Measurements from ENCODE around the gene ZCCHC2.
A peak's percentile ranks its signal among the peaks of the same experiment; 100 is the strongest.

Gene ZCCHC2

DNA sequence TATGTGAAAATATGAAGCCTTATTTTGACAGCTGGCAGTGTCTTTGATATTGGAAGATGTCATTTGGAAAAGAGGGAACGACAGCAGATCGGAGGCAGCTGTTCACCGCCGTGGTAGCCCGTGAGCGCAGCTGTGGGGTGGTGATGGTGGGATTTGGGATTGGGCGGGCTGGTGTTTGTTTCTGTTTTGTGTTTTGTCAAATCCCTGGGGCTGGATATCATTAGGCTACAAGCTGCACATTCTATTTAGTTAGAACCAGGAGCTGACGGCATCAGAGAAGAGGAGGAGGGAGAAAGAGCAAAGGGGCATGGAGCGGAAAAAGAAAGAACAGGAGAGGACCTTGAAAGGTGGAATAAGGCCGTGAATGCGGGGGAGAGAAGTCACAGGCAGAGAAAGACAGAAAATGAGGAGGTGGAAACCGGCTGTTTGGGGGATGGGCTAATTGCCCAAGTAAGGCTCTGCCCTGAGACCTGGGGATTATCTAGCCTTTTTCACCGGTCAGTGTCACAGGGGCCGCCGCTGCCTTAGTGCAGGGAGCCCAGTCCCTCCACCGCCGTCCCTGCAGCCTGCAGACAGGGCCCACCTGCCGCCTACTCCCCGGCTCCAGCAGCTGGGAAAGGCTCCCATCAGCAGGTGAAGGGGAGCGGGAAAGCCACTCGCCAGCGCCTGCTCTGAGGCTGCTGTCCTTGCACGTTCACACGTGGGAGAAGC lies 88.0 kb downstream of the ZCCHC2 start:
- no peak for DNase-seq

DNA sequence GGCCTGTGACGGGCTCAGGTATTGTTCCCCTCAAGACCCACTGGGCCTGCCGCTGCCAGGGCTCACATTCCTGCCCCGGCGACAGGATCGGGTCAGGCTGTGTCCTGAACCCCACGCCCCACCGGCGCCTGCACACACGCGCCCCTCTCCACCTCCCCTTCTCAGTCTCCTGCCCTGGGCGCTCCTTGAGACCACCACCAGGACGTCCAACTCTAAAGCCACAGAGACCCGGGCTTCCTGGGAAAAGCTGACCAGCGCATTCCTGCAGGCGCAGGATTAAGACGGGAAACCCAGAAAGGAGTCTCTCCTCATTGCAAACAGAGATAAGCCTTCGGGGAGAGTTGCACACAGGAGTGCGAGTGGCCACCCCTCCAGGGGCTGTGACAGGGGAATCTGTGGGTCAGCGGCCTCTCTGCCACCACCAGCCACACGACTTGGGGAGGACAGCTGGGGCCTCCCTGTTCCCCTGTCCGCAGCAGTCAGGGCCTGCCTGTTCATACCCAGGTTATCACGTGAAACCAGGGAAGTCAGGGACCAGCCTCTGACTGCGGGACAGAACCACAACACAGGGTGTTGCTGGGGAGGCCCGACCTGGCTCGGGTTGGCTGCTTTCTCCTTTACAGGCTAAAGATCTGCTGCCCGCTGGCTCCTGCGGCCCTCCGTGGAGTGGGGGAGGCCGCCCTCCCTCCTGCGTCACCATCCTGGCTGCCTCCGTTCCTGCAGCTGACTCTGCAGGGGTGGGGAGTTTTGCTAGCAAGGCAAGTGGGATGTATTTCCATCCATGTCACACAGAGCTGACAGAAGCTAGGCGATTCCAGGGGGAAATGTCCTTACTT lies 88.8 kb downstream of the ZCCHC2 start:
- DNase-seq = no peak

GRCh38 chr18:62612289-62612645 lies 89.4 kb downstream of the ZCCHC2 start:
- DNase-seq = no peak

DNA sequence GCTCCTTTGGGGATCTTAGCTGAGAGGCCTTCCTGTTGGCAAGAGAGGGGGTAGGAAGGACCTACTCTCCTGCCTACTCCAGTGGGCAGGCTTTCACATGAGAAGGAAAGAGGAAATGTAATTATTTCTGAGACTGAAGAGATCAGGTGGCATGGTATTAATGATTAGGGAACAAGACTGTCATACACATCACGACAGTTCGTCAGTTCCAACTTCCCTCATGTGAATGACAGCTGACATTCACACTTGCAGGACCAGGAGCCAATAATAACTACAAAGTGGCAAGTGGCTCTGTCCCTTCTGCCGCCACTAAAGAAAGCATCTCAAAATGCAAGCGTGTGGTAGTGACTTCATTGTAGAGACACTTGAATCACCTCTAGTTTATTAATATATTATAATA lies 90.0 kb downstream of the ZCCHC2 start:
- no peak for DNase-seq

GRCh38 chr18:62614494-62614893 lies 91.7 kb downstream of the ZCCHC2 start:
- DNase-seq = no peak

DNA sequence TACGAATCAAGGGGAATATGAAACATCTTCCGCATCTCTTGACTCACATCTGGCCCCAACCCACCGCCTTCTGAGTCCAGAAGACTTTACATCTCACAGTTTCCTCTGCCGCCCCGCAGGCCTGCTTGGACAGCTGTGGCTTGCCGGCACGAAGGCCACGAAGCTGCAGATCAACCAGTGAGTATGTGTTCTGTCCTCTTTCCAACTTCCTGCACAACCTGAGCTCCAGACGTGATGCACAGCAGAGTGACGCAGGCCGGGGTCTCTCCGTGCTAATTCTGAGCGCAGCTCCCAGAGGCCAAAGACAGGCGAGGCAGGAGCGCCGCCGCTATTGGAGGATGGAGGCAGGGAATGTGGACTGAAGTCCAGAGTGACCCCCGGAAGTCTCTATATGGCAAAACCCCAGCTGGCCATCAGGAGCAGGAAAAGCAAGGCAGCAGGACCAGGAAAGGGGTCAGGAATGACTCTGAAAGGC lies 93.5 kb downstream of the ZCCHC2 start:
- peak; percentile 39 for DNase-seq

DNA sequence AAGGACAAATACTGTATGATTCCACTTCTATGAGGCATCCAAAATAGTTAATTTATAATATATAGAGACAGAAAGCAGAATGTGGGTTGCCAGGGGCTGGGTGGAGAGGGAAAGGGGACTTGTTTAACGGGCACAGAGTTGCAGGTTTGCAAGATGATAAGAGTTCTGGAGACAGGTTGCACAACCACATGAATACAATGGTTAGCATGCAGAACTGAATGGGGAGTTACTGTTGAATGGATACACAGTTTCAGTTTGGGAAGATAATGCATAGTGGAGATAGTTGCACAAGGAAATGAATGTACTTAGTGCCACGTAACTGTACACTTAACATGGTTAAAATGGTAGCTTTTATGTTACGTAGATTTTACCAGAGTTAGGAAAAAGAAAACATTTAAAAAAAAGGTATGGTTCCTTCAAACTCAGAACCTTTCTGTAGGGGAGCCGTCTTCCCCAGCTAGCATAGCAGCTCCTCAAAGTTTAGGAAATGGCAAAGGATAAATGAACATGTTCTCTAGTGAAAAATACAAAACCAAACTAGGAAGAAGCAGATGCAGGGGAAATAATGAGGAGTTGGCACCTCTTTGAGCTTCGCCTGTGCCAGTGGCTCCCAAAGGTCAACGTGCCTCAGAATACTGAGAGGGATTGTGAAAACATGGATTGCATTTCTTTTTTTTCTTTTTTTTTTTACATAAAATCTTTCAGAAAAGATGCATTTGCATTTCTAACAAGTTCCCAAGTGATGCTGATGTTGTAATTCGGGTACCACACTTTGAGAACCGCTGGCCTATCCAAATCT lies 95.2 kb downstream of the ZCCHC2 start:
- DNase-seq = no peak

DNA sequence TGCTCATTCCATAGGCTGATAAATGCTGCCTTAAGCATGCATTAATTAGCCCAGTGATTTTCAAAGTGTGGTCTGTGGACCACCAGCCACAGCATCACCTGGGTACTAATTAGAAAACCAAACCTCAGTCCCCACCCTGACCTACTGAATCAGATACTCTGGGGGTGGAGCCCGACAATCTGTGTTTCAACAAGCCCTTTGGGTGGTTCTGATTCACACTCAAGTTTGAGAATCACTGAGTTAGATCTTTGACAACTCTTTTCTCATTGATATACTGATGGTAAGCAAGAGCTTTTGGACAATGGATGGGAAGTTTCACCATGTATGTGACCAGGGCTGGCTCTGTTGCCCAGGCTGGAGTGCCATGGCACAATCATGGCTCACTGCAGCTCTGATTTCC lies 95.9 kb downstream of the ZCCHC2 start:
- no peak for DNase-seq

DNA sequence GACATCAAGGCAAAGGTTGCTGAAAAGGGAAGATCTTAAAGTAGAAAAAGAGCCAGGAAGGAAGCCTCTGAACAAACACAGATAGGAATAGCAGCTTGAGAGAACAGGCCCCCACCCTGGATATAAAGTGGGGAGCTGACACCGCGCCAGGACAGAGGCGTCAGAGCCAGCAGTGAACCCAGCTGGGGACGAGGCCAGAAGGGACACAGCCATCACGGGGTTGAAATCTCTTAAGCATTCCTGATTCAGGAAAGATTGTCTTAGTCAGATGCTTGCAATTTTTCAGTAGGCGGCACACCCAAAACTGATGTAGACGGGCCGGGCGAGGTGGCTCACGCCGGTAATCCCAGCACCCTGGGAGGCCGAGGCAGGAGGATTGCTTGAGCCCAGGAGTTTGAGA lies 98.7 kb downstream of the ZCCHC2 start:
- peak; percentile 59 for DNase-seq

DNA sequence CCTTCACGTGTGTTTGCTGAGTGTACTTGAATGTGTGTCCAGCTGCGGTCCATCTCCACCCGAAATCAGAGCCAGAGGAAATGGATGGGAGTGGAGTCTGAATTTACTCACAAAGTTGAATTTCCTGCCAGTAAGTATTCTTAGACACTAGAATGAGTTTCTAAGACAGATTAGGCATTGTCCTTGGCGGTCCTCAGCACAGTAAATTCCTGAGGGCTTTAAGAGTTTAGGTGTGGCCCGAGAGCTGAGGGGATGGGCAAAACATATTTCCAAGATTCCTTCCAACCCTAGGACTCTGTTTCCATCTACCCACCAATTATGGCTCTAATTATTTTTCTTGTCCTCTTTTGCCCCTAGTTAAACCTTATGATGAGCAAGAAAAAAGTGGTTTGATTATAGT lies 102.2 kb downstream of the ZCCHC2 start:
- DNase-seq = no peak

Data from fibroblast of skin of back (primary cell).